Uterus (tissue), 4 donors: ENCODE results near the gene SKA2. TPM values are rescaled to one million over a fixed set of nuclear protein-coding genes. Genes with fewer than 3 reads are reported as not detected.

Source experiments
- DNase-seq, 2 donors: peaks; one replicate each; pipeline ENCODE4 v3.0.0-alpha.2; 2019 to 2020
- H3K27ac ChIP-seq, 2 donors: fragments of 200-600 bp; sonication (generic); 1 replicate in 1 of 2; 2 replicates in 1 of 2; pipeline ENCODE4 v1.5.1; 2016 to 2018
- H3K27me3 ChIP-seq, 2 donors: fragments of 200-600 bp; sonication (generic); one replicate each; pipeline ENCODE4 v1.5.1; 2018 to 2019; ENCODE audit warnings: control low read depth in 1 of 2
- H3K36me3 ChIP-seq, 2 donors: fragments of 200-600 bp; sonication (generic); one replicate each; pipeline ENCODE4 v1.5.1; 2019; ENCODE audit warnings: control low read depth in 1 of 2
- H3K4me1 ChIP-seq, 2 donors: fragments of 200-600 bp; sonication (generic); one replicate each; pipeline ENCODE4 v1.5.1; 2018 to 2019; ENCODE audit warnings: control low read depth in 1 of 2
- H3K4me3 ChIP-seq, 2 donors: fragments of 200-600 bp; sonication (generic); 1 replicate in 1 of 2; 2 replicates in 1 of 2; pipeline ENCODE4 v1.5.1; 2018 to 2019; ENCODE audit warnings: mild to moderate bottlenecking in 1 of 2
- H3K9me3 ChIP-seq, 2 donors: fragments of 200-600 bp; sonication (generic); one replicate each; pipeline ENCODE4 v1.5.1; 2019; ENCODE audit warnings: control low read depth in 1 of 2
- POLR2A ChIP-seq, 2 donors: fragments of 450-650 bp; IDR thresholded peaks; one replicate each; pipeline ENCODE4 v1.6.1; 2016; ENCODE audit warnings: antibody characterized with exemption in 2 of 2, mild to moderate bottlenecking in 1 of 2, moderate library complexity in 1 of 2
- intact Hi-C: fragments of 100-400 bp; cut with DNase I; formaldehyde crosslinking; loops from one replicate; pipeline ENCODE4 v1.15.1; 2023; ENCODE audit warnings: low total_unique reads
- total RNA-seq, 4 donors: library from RNA; depleted of rRNA in 3 of 4; stranded (reverse); fragments of >200 nt in 3 of 4; gene quantifications; one replicate each; pipeline versions ENCODE4 v1.1.0 to v1.2.4, GENCODE V29; 2014 to 2023
- TF ChIP-seq, protein P1 (sequence below), 4 experiments: fragments of 200-600 bp in 2 of 4; fragments of 450-650 bp in 2 of 4; sonication (generic) in 2 of 4; IDR thresholded peaks; one replicate each; pipeline ENCODE4 v1.5.1; 2016 to 2019; ENCODE audit warnings: antibody characterized with exemption in 4 of 4, mild to moderate bottlenecking in 2 of 4, moderate library complexity in 1 of 4
- donor health status: DM: yes; HTN: yes; CAD: no.

SKA2 gene
- total RNA-seq, 4 donors from 2014 or later, result 20.6 to 99.8 (median 33.0) TPM

DNA sequence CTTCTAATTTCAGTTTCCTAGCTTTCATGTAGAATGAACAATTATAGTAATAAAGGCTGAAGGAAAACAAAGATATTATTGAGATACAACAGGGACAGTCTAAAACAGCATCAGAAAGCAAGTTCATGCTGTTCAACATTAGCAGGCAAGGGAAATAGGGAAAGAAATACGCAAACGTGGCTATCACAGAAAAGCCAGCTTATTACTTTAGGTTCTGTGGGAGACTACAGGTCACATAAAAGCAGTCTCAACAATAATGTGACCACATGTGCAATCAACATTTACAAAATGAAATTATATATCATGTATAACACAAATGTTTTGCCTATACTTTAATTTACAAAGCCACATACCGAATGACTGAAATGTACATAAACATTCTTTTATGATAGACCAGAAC is 43.4 kb downstream of the SKA2 start:
- Histone ChIP-seq H3K4me3 (no peak overlapping the region), H3K27me3 (no peaks in the 10 kb centered on the region), H3K27ac (no peak overlapping the region), H3K36me3 (no peaks in the 10 kb centered on the region), H3K9me3 (no peaks in the 10 kb centered on the region), H3K4me1 (no peaks in the 10 kb centered on the region)
- no peak for TF ChIP-seq POLR2A (IDR thresholded peaks at IDR 0.05)
- TF ChIP-seq, protein P1, sequence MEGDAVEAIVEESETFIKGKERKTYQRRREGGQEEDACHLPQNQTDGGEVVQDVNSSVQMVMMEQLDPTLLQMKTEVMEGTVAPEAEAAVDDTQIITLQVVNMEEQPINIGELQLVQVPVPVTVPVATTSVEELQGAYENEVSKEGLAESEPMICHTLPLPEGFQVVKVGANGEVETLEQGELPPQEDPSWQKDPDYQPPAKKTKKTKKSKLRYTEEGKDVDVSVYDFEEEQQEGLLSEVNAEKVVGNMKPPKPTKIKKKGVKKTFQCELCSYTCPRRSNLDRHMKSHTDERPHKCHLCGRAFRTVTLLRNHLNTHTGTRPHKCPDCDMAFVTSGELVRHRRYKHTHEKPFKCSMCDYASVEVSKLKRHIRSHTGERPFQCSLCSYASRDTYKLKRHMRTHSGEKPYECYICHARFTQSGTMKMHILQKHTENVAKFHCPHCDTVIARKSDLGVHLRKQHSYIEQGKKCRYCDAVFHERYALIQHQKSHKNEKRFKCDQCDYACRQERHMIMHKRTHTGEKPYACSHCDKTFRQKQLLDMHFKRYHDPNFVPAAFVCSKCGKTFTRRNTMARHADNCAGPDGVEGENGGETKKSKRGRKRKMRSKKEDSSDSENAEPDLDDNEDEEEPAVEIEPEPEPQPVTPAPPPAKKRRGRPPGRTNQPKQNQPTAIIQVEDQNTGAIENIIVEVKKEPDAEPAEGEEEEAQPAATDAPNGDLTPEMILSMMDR (IDR thresholded peaks at IDR 0.05), result no peak
- DNase-seq, result no peak
- intact Hi-C loops, result no loop called here

DNA sequence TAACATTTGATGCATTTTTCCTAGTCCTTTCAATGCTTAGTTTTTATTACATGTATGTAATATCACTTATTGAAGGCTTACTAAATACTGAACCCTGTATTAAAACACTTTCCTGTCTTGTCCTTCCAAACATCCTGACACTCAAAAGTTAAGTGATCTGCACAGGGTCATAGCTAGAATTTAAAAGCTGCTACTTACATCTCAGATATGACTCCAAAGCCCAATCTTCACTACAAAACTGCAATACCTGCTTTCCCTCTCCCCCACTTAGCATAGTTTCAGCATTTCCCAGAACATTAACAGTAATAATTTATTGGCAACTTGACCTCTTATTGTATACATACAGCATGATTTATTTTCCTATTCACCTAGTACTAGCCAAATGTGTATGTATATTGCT is 44.0 kb downstream of the SKA2 start:
- TF ChIP-seq POLR2A (IDR thresholded peaks at IDR 0.05), result no peak
- TF ChIP-seq, protein P1 (IDR thresholded peaks at IDR 0.05), result no peak
- intact Hi-C loops, result no loop called here

DNA sequence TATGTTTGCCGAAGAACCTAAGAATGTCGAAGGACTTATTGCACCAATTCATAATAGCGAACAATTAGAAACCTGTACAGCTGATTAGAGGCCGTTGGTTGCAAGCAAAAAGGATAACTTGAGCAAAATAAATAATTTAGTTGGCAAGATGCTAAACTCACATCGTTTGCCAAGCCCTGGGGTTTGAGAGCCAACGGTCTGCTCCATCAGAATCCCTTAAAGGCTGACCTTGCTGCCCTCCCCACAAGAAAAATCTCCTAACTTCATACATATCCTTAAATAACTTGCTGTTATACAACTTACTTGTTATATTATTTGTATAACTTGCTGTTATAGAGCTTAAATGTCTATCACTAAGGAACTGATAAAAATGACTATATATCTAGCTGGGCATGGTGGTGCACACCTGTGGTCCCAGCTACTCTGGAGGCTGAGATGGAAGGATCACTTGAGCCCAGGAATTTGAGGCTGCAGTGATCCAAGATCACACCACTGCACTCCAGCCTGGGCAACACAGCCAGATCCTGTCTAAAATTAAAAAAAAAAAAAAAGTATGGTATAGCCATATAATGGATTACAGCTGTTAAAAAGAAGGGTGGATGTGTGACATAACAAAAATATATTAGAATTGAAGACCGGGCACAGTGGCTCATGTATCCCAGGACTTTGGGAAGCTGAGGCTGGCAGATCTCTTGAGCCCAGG is 46.4 kb downstream of the SKA2 start:
- H3K4me1 ChIP-seq, result no peaks in the 10 kb centered on the region
- H3K4me3 ChIP-seq, result no peak overlapping the region
- H3K36me3 ChIP-seq, result no peaks in the 10 kb centered on the region
- intact Hi-C loops, result no loop called here
- DNase-seq, result no peak
- no peaks in the 10 kb centered on the region for H3K9me3 ChIP-seq
- no peaks in the 10 kb centered on the region for H3K27me3 ChIP-seq
- TF ChIP-seq POLR2A (IDR thresholded peaks at IDR 0.05), result no peak
- TF ChIP-seq, protein P1 (IDR thresholded peaks at IDR 0.05), result no peak
- H3K27ac ChIP-seq, result no peak overlapping the region

More for the DNA sequence above, 44.0 kb downstream of the SKA2 start:
- Histone ChIP-seq H3K36me3 (no peaks in the 10 kb centered on the region), H3K4me1 (no peaks in the 10 kb centered on the region), H3K4me3 (no peak overlapping the region), H3K9me3 (no peaks in the 10 kb centered on the region), H3K27me3 (no peaks in the 10 kb centered on the region), H3K27ac (no peak overlapping the region)
- no peak for DNase-seq

DNA sequence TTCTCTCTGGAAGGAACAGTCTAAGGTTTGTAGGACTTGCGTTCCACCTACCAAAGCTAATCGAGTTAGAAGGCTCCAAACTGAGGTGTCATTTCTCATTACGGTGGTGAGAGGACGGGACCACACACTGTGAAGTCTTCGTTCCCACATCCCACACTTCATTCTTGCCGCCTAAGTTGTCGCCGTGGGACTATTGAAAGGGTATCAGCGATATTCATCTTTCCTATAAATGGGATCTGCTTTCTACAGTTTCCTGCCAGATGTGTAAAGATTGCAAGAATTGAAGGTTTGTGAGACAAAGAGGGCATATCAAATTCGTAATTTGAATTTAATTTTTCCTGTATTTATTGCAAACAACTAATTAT is 47.7 kb downstream of the SKA2 start:
- Histone ChIP-seq H3K4me1 (no peaks in the 10 kb centered on the region), H3K27me3 (no peaks in the 10 kb centered on the region), H3K27ac (peak overlapping the region; percentile 82), H3K9me3 (no peaks in the 10 kb centered on the region), H3K4me3 (peak overlapping the region; percentile 79 to 83), H3K36me3 (no peaks in the 10 kb centered on the region)
- intact Hi-C loops, result no loop called here
- no peak for TF ChIP-seq POLR2A (IDR thresholded peaks at IDR 0.05)
- TF ChIP-seq, protein P1 (IDR thresholded peaks at IDR 0.05), result no peak
- no peak for DNase-seq

DNA sequence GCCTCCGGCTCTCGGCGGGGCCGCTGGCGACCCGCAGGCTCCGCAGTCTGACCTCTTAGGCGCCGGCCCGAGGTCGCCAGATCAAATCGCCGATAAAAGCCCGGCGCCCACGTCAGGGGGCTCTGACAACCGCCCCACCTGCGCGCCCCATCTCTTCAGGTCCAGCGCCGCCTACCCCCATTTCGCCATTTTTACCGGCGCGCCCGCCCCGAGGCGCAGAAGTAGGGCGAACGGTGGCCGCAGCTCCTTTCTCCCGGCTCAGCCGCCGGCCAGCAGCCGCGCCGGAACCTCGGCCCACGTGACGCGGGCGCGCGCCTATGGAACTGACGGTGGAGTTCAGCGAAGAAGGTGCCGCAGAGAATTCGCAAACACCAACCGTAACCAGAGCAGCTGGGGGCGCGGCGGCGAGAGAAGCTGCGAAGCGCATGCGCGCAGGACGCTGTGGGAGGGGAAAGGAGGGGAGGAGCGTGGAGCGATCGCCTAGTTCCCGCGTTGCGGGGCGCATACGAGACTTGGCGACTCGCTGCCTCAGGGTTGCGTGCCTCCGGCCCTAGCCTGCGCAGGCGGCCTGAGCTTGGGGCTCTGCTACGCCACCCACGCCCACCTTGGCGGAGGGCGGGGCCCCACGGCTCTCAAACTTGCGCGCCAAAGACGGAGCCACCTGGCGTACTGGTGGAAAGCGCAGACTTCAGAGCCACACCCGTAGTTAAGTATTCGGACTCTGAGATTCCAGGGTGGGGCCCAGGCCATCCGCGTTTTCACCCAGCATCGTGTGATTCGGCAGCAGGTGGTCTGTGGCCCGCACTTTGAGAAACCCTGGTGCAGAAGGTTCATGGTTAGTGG is 48.3 kb downstream of the SKA2 start, which contains the start of gene TRIM37:
TSS of gene TRIM37 (minus strand) at position 418 of the 843 bp plus-strand sequence. CDS start 419 bp downstream, outside the sequence.
- Histone ChIP-seq H3K36me3 (no peaks in the 10 kb centered on the region), H3K27me3 (no peaks in the 10 kb centered on the region), H3K4me1 (no peaks in the 10 kb centered on the region), H3K27ac (peak within 1 kb of the TSS; percentile 82), H3K4me3 (peak within 1 kb of the TSS; percentile 79 to 83), H3K9me3 (no peaks in the 10 kb centered on the region)
- DNase-seq, result peak; percentile 97 to 98
- intact Hi-C loops, result no loop called here
- TF ChIP-seq POLR2A (IDR thresholded peaks at IDR 0.05), result peak; percentile 82 to 84
- TF ChIP-seq, protein P1 (IDR thresholded peaks at IDR 0.05), result peak in 3 of 4 experiments; percentile 10 to 32 (median 28)
